Activated T-helper 17 cell treated with anti-CD3 and anti-CD28 coated beads, Interleukin-2, amount 50 U/mL, for 72 hours (primary cell): ENCODE results near the gene TDRD12. TPM values are rescaled to one million over a fixed set of nuclear protein-coding genes. Genes with fewer than 3 reads are reported as not detected.
A peak's percentile ranks its signal among the peaks of the same experiment; 100 is the strongest.
"Not testable (repeated sequence)": the region's sequence is repeated elsewhere in the genome, so short reads cannot be mapped to it uniquely, and the experiment has no call there.

Experiments
- ATAC-seq: fragments of 150-1000 bp; cut with Tn5 transposase; replicated peaks from 2 replicates; pipeline ENCODE4 v1.10.0; 2021; ENCODE audit warnings: mild to moderate bottlenecking, moderate library complexity
- H3K27ac Mint-ChIP-seq: one replicate; pipeline ENCODE4 v1.8.0; 2022; ENCODE audit warnings: mixed read lengths
- H3K27me3 Mint-ChIP-seq: one replicate; pipeline ENCODE4 v1.8.0; 2022; ENCODE audit warnings: mixed read lengths
- H3K36me3 Mint-ChIP-seq: one replicate; pipeline ENCODE4 v1.8.0; 2022; ENCODE audit warnings: low read depth, mild to moderate bottlenecking, mixed read lengths
- H3K4me1 Mint-ChIP-seq: one replicate; pipeline ENCODE4 v1.8.0; 2022; ENCODE audit warnings: mixed read lengths
- H3K4me3 Mint-ChIP-seq: one replicate; pipeline ENCODE4 v1.8.0; 2022; ENCODE audit warnings: mild to moderate bottlenecking, mixed read lengths
- H3K9me3 Mint-ChIP-seq: one replicate; pipeline ENCODE4 v1.8.0; 2022; ENCODE audit warnings: mixed read lengths
- total RNA-seq, 2 donors: library from RNA; stranded (reverse); gene quantifications; one replicate each; pipeline ENCODE4 v1.2.3, GENCODE V29; 2022

The TDRD12 gene
- total RNA-seq, 2 donors from 2014 or later = 0.11 to 4.4 TPM

- no peaks in the 10 kb centered on the region for H3K9me3 Mint-ChIP-seq
- no peak overlapping the region for H3K27ac Mint-ChIP-seq
- ATAC-seq = no peak
- no peaks in the 10 kb centered on the region for H3K4me1 Mint-ChIP-seq
- H3K4me3 Mint-ChIP-seq = no peak overlapping the region
- H3K27me3 Mint-ChIP-seq = peaks cover 3% of the 10 kb centered on the region
- H3K36me3 Mint-ChIP-seq = no peaks in the 10 kb centered on the region
These were observed 37.2 kb upstream of the TDRD12 start for GRCh38 chr19:32682317-32682716.

GRCh38 chr19:32686847-32687475, 32.6 kb upstream of the TDRD12 start:
- Mint-ChIP-seq H3K27me3 (no peaks in the 10 kb centered on the region), H3K9me3 (no peaks in the 10 kb centered on the region), H3K4me3 (no peak overlapping the region), H3K36me3 (no peaks in the 10 kb centered on the region), H3K4me1 (peaks cover 8% of the 10 kb centered on the region), H3K27ac (no peak overlapping the region)
- no peak for ATAC-seq

DNA sequence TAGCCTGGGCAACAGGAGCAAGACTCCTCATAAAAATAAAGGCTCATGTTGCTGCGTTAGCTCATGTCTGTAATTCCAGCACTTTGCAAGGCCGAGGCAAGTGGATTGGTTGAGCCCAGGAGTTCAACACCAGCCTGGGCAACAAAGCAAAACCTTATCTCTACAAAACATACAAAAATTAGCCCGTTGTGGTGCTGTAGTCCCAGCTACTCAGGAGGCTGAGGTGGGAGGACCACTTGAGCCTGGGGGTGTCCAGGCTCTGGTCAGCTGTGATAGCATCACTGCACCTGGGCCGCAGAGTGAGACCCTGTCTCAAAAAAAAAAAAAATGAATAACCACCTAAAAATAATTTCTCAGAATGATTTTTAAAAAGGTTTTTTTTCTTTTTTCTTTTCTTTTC, 31.9 kb upstream of the TDRD12 start:
- no peak for ATAC-seq
- no peaks in the 10 kb centered on the region for H3K27me3 Mint-ChIP-seq
- peaks cover 8% of the 10 kb centered on the region for H3K4me1 Mint-ChIP-seq
- H3K36me3 Mint-ChIP-seq = peaks cover 3% of the 10 kb centered on the region
- no peak overlapping the region for H3K27ac Mint-ChIP-seq
- no peak overlapping the region for H3K4me3 Mint-ChIP-seq
- no peaks in the 10 kb centered on the region for H3K9me3 Mint-ChIP-seq

- H3K9me3 Mint-ChIP-seq = peaks cover 5% of the 10 kb centered on the region
- H3K36me3 Mint-ChIP-seq = peaks cover 9% of the 10 kb centered on the region
- no peak overlapping the region for H3K4me3 Mint-ChIP-seq
These were observed 31.3 kb upstream of the TDRD12 start for GRCh38 chr19:32688311-32688710.

GRCh38 chr19:32691291-32691951, 28.1 kb upstream of the TDRD12 start, which contains the start of gene NUDT19:
Gene NUDT19 (plus strand): TSS chr19:32691821. CDS start chr19:32691961, 140 bp downstream.
- H3K4me1 Mint-ChIP-seq = peaks cover 39% of the 10 kb centered on the region
- H3K27me3 Mint-ChIP-seq = no peaks in the 10 kb centered on the region
- H3K36me3 Mint-ChIP-seq = peaks cover 36% of the 10 kb centered on the region
- peak; percentile 85 for ATAC-seq
- peak within 1 kb of the TSS; percentile 87 for H3K4me3 Mint-ChIP-seq
- peaks cover 6% of the 10 kb centered on the region for H3K9me3 Mint-ChIP-seq
- H3K27ac Mint-ChIP-seq = peak within 1 kb of the TSS; percentile 97

More at GRCh38 chr19:32688311-32688710, 31.3 kb upstream of the TDRD12 start:
- peaks cover 14% of the 10 kb centered on the region for H3K4me1 Mint-ChIP-seq
- H3K27ac Mint-ChIP-seq = no peak overlapping the region
- ATAC-seq = no peak
- no peaks in the 10 kb centered on the region for H3K27me3 Mint-ChIP-seq

DNA sequence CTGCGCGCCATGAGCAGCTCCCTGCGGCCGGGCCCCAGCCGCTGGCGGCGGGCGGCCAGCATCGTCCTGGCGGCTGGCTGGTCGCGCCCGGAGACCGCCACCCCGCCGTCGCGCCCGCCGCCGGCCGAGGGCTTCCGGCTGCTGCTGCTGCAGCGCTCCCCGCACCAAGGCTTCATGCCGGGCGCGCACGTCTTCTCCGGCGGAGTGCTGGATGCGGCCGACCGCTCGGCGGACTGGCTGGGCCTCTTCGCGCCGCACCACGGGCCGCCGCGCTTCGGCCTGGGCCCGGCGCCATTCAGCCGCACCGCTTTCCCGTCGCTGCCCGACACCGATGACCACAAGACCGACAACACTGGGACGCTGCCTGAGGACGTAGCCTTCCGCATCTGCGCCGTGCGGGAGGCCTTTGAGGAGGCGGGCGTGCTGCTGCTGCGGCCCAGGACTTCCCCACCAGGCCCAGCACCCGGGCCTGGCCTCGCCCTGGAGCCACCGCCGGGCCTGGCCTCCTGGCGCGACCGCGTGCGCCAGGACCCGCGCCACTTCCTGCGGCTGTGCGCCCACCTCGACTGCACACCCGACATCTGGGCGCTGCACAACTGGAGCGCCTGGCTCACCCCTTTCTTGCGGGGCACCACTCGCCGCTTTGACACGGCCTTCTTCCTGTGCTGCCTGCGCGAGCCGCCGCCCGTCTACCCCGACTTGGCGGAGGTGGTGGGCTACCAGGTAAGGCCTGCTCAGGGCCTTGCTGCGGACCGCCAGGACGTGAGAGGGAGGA, 27.4 kb upstream of the TDRD12 start:
- H3K4me3 Mint-ChIP-seq = peak overlapping the region; percentile 87
- peak; percentile 75 for ATAC-seq
- peak overlapping the region; percentile 97 for H3K27ac Mint-ChIP-seq
- peaks cover 6% of the 10 kb centered on the region for H3K9me3 Mint-ChIP-seq
- H3K36me3 Mint-ChIP-seq = peaks cover 36% of the 10 kb centered on the region
- peaks cover 39% of the 10 kb centered on the region for H3K4me1 Mint-ChIP-seq
- H3K27me3 Mint-ChIP-seq = no peaks in the 10 kb centered on the region

DNA sequence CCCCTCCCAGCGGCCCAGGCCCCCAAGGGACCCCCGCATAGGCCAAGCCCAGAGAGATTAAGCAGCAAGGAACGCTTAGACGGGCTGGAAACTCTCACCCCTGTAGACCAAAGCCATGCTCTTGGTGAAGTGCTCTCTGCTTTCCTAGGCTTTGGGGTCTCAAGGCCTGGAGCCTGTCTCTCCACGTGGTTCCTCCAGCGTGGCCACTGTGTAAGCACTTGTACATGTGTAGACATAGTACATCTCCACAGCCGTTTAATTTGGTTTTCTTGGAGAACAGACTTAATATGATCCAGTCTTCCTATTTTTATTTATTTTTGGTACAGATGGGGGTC, 26.9 kb upstream of the TDRD12 start:
- ATAC-seq = no peak
- peak overlapping the region; percentile 97 for H3K27ac Mint-ChIP-seq
- H3K4me3 Mint-ChIP-seq = peak overlapping the region; percentile 87
- H3K36me3 Mint-ChIP-seq = peaks cover 42% of the 10 kb centered on the region
- peaks cover 44% of the 10 kb centered on the region for H3K4me1 Mint-ChIP-seq
- H3K9me3 Mint-ChIP-seq = peaks cover 6% of the 10 kb centered on the region
- H3K27me3 Mint-ChIP-seq = no peaks in the 10 kb centered on the region

GRCh38 chr19:32693151-32694108, 26.1 kb upstream of the TDRD12 start:
- Mint-ChIP-seq H3K4me3 (peak overlapping the region; percentile 87), H3K36me3 (peaks cover 49% of the 10 kb centered on the region), H3K27ac (peak overlapping the region; percentile 97), H3K4me1 (peaks cover 44% of the 10 kb centered on the region)
- ATAC-seq, H3K27me3 Mint-ChIP-seq, H3K9me3 Mint-ChIP-seq: not testable (repeated sequence)

GRCh38 chr19:32694316-32694715, 25.3 kb upstream of the TDRD12 start:
- not testable (repeated sequence) for ATAC-seq, H3K27me3 Mint-ChIP-seq, H3K9me3 Mint-ChIP-seq
- H3K36me3 Mint-ChIP-seq = peaks cover 58% of the 10 kb centered on the region
- H3K4me1 Mint-ChIP-seq = peaks cover 44% of the 10 kb centered on the region
- peak overlapping the region; percentile 87 for H3K4me3 Mint-ChIP-seq
- peak overlapping the region; percentile 97 for H3K27ac Mint-ChIP-seq

DNA sequence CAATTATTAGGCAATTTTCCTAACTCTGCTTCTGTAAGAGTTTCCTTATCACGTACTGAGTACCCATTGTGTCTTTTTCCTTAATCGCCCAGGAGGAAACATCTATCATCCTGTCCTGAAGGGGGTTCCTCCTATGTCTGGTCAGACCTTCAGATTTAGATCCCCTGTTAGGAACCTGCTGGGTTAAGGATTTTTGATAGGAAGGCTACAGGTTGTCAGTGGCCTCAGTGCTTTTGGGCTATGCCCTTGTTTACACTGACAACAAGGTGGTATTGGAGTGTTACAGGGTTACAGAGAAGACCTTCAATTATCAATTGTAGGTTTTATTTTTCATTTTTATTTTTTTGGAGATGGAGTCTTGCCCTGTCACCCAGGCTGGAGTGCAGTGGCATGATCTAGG, 24.7 kb upstream of the TDRD12 start:
- peaks cover 44% of the 10 kb centered on the region for H3K4me1 Mint-ChIP-seq
- not testable (repeated sequence) for H3K9me3 Mint-ChIP-seq, H3K27ac Mint-ChIP-seq, H3K27me3 Mint-ChIP-seq, ATAC-seq
- peak overlapping the region; percentile 87 for H3K4me3 Mint-ChIP-seq
- H3K36me3 Mint-ChIP-seq = peaks cover 64% of the 10 kb centered on the region

DNA sequence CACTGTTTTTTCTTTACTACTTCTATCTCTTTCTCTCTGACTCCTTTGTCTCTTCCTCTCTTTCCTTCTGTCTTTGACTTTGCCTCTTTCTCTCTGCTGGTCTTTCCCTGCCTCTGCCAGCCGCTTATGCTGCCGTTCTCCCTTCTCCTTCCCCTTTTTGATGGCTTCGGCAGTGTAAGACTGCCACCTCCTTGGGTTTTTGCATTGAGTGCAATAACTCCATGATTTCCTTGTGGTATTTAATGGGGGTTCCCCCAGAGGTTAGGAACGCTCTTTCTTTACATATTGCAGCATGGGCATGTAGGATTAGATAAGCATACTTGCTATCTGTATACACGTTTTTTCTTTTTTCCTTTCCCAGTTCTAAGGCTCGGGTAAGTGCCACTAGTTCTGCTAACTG, 24.1 kb upstream of the TDRD12 start:
- H3K4me3 Mint-ChIP-seq = peak overlapping the region; percentile 87

DNA sequence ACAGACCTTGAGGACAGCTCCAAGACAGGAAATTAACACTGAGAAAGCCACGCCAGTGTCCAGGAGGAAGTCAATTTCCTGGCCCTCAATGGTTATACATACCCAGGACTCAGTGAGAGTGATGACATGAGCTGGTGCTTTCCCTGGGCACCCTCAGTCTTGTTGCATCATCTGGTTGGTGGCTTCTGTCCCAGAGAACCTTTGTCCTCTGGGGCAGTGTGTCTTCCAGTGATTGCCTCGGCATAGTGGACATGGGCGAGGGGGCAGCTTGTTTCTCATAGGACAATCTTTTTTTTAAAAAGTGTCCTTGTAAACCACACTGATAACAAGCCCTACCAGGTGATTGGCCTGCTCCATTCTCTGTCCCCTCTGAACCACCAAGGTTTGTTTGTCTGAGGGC, 22.8 kb upstream of the TDRD12 start:
- not testable (repeated sequence) for H3K27me3 Mint-ChIP-seq, ATAC-seq, H3K9me3 Mint-ChIP-seq
- H3K36me3 Mint-ChIP-seq = peaks cover 81% of the 10 kb centered on the region
- H3K27ac Mint-ChIP-seq = peak overlapping the region; percentile 28
- peak overlapping the region; percentile 87 for H3K4me3 Mint-ChIP-seq
- peaks cover 36% of the 10 kb centered on the region for H3K4me1 Mint-ChIP-seq

More for the DNA sequence above, 24.1 kb upstream of the TDRD12 start:
- ATAC-seq, H3K9me3 Mint-ChIP-seq, H3K27me3 Mint-ChIP-seq, H3K27ac Mint-ChIP-seq: not testable (repeated sequence)
- Mint-ChIP-seq H3K36me3 (peaks cover 70% of the 10 kb centered on the region), H3K4me1 (peaks cover 44% of the 10 kb centered on the region)

- H3K27ac Mint-ChIP-seq, H3K27me3 Mint-ChIP-seq, H3K9me3 Mint-ChIP-seq, H3K4me3 Mint-ChIP-seq, ATAC-seq: not testable (repeated sequence)
- Mint-ChIP-seq H3K4me1 (peaks cover 17% of the 10 kb centered on the region), H3K36me3 (peaks cover 88% of the 10 kb centered on the region)
These were observed 19.4 kb upstream of the TDRD12 start for GRCh38 chr19:32700129-32700528.

- no peak overlapping the region for H3K27ac Mint-ChIP-seq
- H3K4me3 Mint-ChIP-seq = no peak overlapping the region
- H3K4me1 Mint-ChIP-seq = peaks cover 5% of the 10 kb centered on the region
- H3K9me3 Mint-ChIP-seq = peaks cover 3% of the 10 kb centered on the region
- peaks cover 88% of the 10 kb centered on the region for H3K36me3 Mint-ChIP-seq
- no peak for ATAC-seq
- no peaks in the 10 kb centered on the region for H3K27me3 Mint-ChIP-seq
These were observed 17.6 kb upstream of the TDRD12 start for GRCh38 chr19:32702010-32702409.
